Keratinocyte (primary cell): Measurements from ENCODE around the gene TP63. TPM values are rescaled to one million over a fixed set of nuclear protein-coding genes. Genes with fewer than 3 reads are reported as not detected.

Source experiments
- DNase-seq: peaks from one replicate; pipeline ENCODE4 v3.0.0-alpha.2; 2011; ENCODE audit warnings: low read depth, missing footprints, low spot score
- FAIRE-seq: peaks from 2 replicates; lab custom pipeline; 2011; peaks lifted over from hg19 to GRCh38; lab: Jason Lieb, UNC
- H2AFZ ChIP-seq: 2 replicates; pipeline ENCODE4 v1.6.0; 2012; ENCODE audit warnings: low read length, control low read depth, inconsistent platforms; ENCODE audit not compliant: control insufficient read depth
- H3K27ac ChIP-seq: 2 replicates; pipeline ENCODE4 v1.5.1; 2011; ENCODE audit warnings: low read length; ENCODE audit not compliant: control insufficient read depth, insufficient read depth
- H3K27me3 ChIP-seq: 3 replicates; pipeline ENCODE4 v1.6.0; 2011; ENCODE audit warnings: low read length; ENCODE audit not compliant: control insufficient read depth, insufficient read depth; ENCODE audit errors: extremely low read depth
- H3K36me3 ChIP-seq, 2 experiments: 2 replicates in 1 of 2; 3 replicates in 1 of 2; pipeline ENCODE4 v1.5.1; 2011; ENCODE audit warnings: low read length in 2 of 2, mild to moderate bottlenecking in 1 of 2; ENCODE audit not compliant: control insufficient read depth in 2 of 2, insufficient read depth in 2 of 2; ENCODE audit errors: extremely low read depth in 1 of 2
- H3K4me1 ChIP-seq: 3 replicates; pipeline ENCODE4 v1.5.1; 2011; ENCODE audit warnings: low read length; ENCODE audit not compliant: control insufficient read depth, insufficient read depth; ENCODE audit errors: extremely low read depth
- H3K4me2 ChIP-seq: 3 replicates; pipeline ENCODE4 v1.6.0; 2011; ENCODE audit warnings: low read depth, low read length; ENCODE audit not compliant: control insufficient read depth, insufficient read depth; ENCODE audit errors: extremely low read depth
- H3K4me3 ChIP-seq, 3 experiments: fragments of 200-600 bp in 1 of 3; sonication (generic) in 1 of 3; 2 replicates in 2 of 3; 3 replicates in 1 of 3; pipeline ENCODE4 v1.5.1; 2011 to 2016; ENCODE audit warnings: low read length in 3 of 3, mild to moderate bottlenecking in 3 of 3, control low read depth in 2 of 3, inconsistent platforms in 1 of 3, low read depth in 1 of 3, mixed read lengths in 1 of 3, mixed run types in 1 of 3, moderate library complexity in 1 of 3; ENCODE audit not compliant: control insufficient read depth in 2 of 3, insufficient read depth in 2 of 3; ENCODE audit errors: extremely low read depth in 1 of 3
- H3K79me2 ChIP-seq: 2 replicates; pipeline ENCODE4 v1.6.0; 2012; ENCODE audit warnings: low read length; ENCODE audit not compliant: control insufficient read depth, insufficient read depth
- H3K9ac ChIP-seq: 3 replicates; pipeline ENCODE4 v1.6.0; 2011; ENCODE audit warnings: low read length; ENCODE audit not compliant: control insufficient read depth, insufficient read depth; ENCODE audit errors: extremely low read depth
- H3K9me1 ChIP-seq: 3 replicates; pipeline ENCODE4 v1.6.0; 2011; ENCODE audit warnings: low read length; ENCODE audit not compliant: control insufficient read depth, insufficient read depth; ENCODE audit errors: extremely low read depth
- H3K9me3 ChIP-seq: 2 replicates; pipeline ENCODE4 v1.5.1; 2012; ENCODE audit warnings: low read depth, low read length; ENCODE audit not compliant: control insufficient read depth
- H4K20me1 ChIP-seq: 3 replicates; pipeline ENCODE4 v1.6.0; 2011; ENCODE audit warnings: low read length; ENCODE audit not compliant: control insufficient read depth, insufficient read depth; ENCODE audit errors: extremely low read depth
- CTCF ChIP-seq, 3 experiments: IDR thresholded peaks in 1 of 3; conservative IDR thresholded peaks in 1 of 3; optimal IDR thresholded peaks in 1 of 3; 2 replicates in 2 of 3; 3 replicates in 1 of 3; pipeline versions ENCODE3 to v1.5.1; 2011; ENCODE audit warnings: low read length in 3 of 3, mild to moderate bottlenecking in 3 of 3, moderate library complexity in 2 of 3, control low read depth in 1 of 3, inconsistent platforms in 1 of 3; ENCODE audit not compliant: insufficient read depth in 2 of 3; ENCODE audit errors: extremely low read depth in 1 of 3
- EZH2 ChIP-seq: IDR thresholded peaks from one replicate; pipeline ENCODE4 v1.6.1; 2012; ENCODE audit warnings: inconsistent platforms, mild to moderate bottlenecking, low read length, moderate library complexity
- dilution Hi-C: fragments of 300-500 bp; cut with MboI; formaldehyde crosslinking; loops from one replicate; pipeline ENCODE4 v1.7.0; 2020; ENCODE audit warnings: low sequenced_read_pairs; ENCODE audit not compliant: extremely low pct_ligation_motif_present
- polyA plus RNA-seq, 5 experiments: library from polyadenylated mRNA; depleted of rRNA in 3 of 5; stranded (reverse) in 3 of 5; stranded (forward) in 1 of 5; unstranded in 1 of 5; fragments of >200 nt; gene quantifications; 1 replicate in 1 of 5; 2 replicates in 3 of 5; 3 replicates in 1 of 5; pipeline versions ENCODE4 v1.2.1 to v1.2.3, GENCODE V29; 2011 to 2012; ENCODE audit warnings: missing spikeins in 2 of 5, low read depth in 1 of 5, low replicate concordance in 1 of 5

The TP63 gene
- polyA plus RNA-seq, 1 donor (not counting 4 experiments of a cell fraction or from before 2014, with no cell fraction given): 214 TPM

- peak; percentile 81 for FAIRE-seq
- DNase-seq: no peak
Measured at GRCh38 chr3:189790658-189791057, 159.5 kb downstream of the TP63 start.

GRCh38 chr3:189792046-189792929 lies 161.1 kb downstream of the TP63 start:
- FAIRE-seq: peak; percentile 85
- H3K4me3 ChIP-seq: peak overlapping the region; percentile 64 to 100 (median 100)

More at GRCh38 chr3:189790658-189791057, 159.5 kb downstream of the TP63 start:
- H3K79me2 ChIP-seq: peaks cover 65% of the 10 kb centered on the region
- H3K27me3 ChIP-seq: no peaks in the 10 kb centered on the region
- no peak overlapping the region for H2AFZ ChIP-seq
- peak overlapping the region; percentile 96 for H3K9ac ChIP-seq
- no peaks in the 10 kb centered on the region for H3K9me3 ChIP-seq
- H3K4me1 ChIP-seq: peaks cover 31% of the 10 kb centered on the region
- H3K36me3 ChIP-seq: peaks cover 3 to 18% of the 10 kb centered on the region in 2 experiments
- H4K20me1 ChIP-seq: peaks cover 2% of the 10 kb centered on the region
- TF ChIP-seq EZH2 (no peak), CTCF (optimal IDR thresholded peaks at IDR 0.05 in 1 of 3, IDR thresholded peaks at IDR 0.05 in 1 of 3, conservative IDR thresholded peaks at IDR 0.05 in 1 of 3; ENCODE audit: extremely low read depth in 1 of 3, insufficient read depth in 2 of 3, low read length in 3 of 3) (no peak)
- peak overlapping the region; percentile 97 for H3K27ac ChIP-seq
- H3K4me2 ChIP-seq: peak overlapping the region; percentile 99
- H3K4me3 ChIP-seq: peak overlapping the region; percentile 64 to 100 (median 100)
- H3K9me1 ChIP-seq: no peaks in the 10 kb centered on the region
- dilution Hi-C loops: no loop called here

More at GRCh38 chr3:189792046-189792929, 161.1 kb downstream of the TP63 start:
- no peaks in the 10 kb centered on the region for H3K9me3 ChIP-seq
- DNase-seq: no peak
- H3K27me3 ChIP-seq: no peaks in the 10 kb centered on the region
- H3K9me1 ChIP-seq: no peaks in the 10 kb centered on the region
- H3K4me2 ChIP-seq: peak overlapping the region; percentile 99
- peak overlapping the region; percentile 96 for H3K9ac ChIP-seq
- no peak overlapping the region for H2AFZ ChIP-seq
- H4K20me1 ChIP-seq: peaks cover 2% of the 10 kb centered on the region
- H3K36me3 ChIP-seq: peaks cover 3 to 18% of the 10 kb centered on the region in 2 experiments
- peaks cover 81% of the 10 kb centered on the region for H3K79me2 ChIP-seq
- H3K27ac ChIP-seq: peak overlapping the region; percentile 97
- TF ChIP-seq CTCF (optimal IDR thresholded peaks at IDR 0.05 in 1 of 3, IDR thresholded peaks at IDR 0.05 in 1 of 3, conservative IDR thresholded peaks at IDR 0.05 in 1 of 3; ENCODE audit: extremely low read depth in 1 of 3, insufficient read depth in 2 of 3, low read length in 3 of 3) (no peak), EZH2 (no peak)
- dilution Hi-C loops: no loop called here
- H3K4me1 ChIP-seq: peaks cover 42% of the 10 kb centered on the region
